HG03103 (cell line): ENCODE data around the gene RCAN3.
"Not testable (repeated sequence)": the region's sequence is repeated elsewhere in the genome, so short reads cannot be mapped to it uniquely, and the experiment has no call there.

ENCODE experiments used
- ATAC-seq: cut with Tn5 transposase; IDR thresholded peaks from one replicate; pipeline ENCODE4 v1.9.1; 2021; ENCODE audit warnings: low read depth; ENCODE audit not compliant: unreplicated experiment

RCAN3 gene

DNA sequence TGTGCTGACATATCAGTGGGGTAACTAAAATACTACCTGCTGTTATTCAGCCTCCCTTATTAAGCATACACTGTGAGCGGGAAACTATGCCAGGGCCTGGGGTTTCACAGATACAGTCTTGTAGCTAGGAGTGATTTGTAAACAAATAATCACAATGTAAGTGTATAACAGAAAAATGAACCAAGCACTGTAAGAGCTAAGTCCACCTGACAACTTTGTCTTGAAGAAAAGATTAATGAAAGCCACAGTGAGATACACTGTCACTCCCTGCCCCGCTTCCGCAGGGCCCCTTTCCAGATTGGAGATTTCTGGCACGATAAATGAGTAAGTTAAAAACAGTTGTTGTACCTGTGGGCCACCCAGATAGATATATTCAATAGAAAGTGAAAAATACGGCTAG, 4.8 kb downstream of the RCAN3 start:
- ATAC-seq, result no peak

DNA sequence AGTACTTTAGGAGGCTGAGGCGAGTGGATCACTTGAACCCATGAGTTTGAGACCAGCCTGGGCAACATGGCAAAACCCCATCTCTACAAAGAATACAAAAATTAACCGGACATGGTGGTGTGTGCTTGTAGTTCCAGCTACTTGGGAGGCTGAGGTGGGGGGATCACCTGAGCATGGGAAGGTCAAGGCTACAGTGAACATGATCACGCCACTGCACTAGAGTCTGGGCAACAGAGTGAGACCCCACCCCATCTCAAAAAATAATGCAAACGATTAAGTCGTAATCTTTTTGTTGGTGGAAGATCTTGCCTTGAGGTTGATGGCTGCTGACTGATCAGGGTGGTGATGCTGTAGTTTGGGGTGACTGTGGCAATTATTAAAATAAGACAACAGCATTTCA, 6.3 kb downstream of the RCAN3 start:
- ATAC-seq, result no peak

DNA sequence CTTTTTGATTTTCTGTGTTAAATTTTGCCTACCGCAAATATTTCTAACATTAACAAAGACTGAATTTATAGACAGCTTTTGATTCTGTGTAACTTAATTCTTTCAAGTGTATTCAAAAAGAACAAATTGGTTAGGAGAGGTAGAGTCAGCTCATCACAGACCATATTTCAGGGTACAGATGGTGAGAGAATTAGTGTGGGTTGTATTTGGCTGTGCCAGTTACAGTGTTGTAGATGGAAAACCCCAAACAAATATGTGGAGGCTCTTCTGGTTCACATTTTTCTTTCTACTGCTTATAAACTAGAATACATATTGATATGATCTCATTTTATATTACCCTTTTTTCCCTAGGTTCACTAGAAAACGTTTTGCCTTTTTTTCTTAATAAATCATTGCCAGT, 11.1 kb downstream of the RCAN3 start:
- no peak for ATAC-seq

GRCh38 chr1:24514946-24515345, 12.3 kb downstream of the RCAN3 start:
- ATAC-seq, result no peak

DNA sequence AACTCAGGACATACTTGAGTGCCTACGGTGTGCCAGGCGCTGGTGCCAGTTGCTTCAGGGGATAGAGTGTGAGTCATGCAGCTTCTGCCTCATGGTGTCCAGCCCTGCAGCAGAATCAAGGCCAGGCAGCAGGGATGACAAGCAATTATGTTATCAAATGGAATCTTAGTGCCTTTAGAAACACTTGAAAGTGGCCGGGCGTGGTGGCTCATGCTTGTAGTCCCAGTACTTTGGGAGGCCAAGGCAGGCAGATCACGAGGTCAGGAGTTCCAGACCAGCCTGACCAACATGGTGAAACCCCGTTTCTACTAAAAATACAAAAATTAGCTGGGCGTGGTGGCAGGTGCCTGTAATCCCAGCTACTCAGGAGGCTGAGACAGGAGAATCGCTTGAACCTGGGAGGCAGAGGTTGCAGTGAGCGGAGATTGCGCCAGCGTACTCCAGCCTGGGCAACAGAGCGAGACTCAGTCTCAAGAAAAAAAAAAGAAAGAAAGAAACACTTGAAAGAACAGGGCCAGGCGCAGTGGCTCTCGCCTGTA, 13.1 kb downstream of the RCAN3 start:
- not testable (repeated sequence) for ATAC-seq

- no peak for ATAC-seq
These were observed 13.9 kb downstream of the RCAN3 start for GRCh38 chr1:24516506-24516905.

GRCh38 chr1:24517898-24518297, 15.3 kb downstream of the RCAN3 start:
- ATAC-seq, result no peak

DNA sequence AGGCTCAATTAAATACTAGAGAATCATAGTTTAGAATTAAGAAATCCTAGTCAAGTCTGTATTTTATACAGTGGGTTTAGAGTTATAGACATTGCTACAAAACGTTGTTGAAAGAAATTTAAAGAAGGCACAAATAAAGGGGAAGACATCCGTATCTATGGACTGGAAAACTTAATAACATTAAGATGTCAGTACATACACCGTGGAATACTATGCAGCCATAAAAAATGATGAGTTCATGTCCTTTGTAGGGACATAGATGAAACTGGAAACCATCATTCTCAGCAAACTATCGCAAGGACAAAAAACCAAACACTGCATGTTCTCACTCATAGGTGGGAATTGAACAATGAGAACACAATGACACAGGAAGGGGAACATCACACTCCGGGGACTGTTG, 17.6 kb downstream of the RCAN3 start:
- not testable (repeated sequence) for ATAC-seq

GRCh38 chr1:24525606-24526005, 23.0 kb downstream of the RCAN3 start:
- no peak for ATAC-seq

- ATAC-seq, result no peak
These were observed 23.4 kb downstream of the RCAN3 start for GRCh38 chr1:24526045-24526444.

DNA sequence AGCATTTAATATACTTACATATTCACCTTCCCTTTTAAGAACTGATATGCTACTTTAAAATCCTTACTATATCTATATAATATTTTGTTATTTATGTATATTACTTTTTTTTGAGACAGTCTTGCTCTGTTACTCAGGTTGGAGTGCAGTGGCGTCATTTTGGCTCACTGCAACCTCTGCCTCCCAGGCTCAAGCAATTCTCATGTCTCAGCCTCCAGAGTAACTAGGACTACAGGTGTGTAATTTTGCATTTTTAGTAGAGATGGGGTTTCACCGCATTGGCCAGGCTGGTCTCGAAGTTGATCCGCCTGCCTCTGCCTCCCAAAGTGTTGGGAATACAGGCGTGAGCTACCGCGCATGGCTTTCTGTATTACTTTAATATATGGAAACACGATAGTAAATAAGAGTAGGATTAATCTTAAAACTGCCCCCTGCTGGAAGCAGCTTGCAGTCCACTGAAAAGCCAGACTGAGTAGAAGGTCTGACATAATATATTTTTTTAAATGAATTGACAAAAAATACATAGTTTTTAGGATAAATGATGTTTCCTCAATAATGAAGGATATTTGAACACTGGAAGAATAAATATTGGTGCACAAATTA, 24.4 kb downstream of the RCAN3 start:
- ATAC-seq, result no peak

- ATAC-seq, result no peak
These were observed 26.1 kb downstream of the RCAN3 start for GRCh38 chr1:24528744-24529143.

GRCh38 chr1:24529292-24529691, 26.7 kb downstream of the RCAN3 start:
- not testable (repeated sequence) for ATAC-seq

GRCh38 chr1:24535021-24535424, 32.4 kb downstream of the RCAN3 start:
- no peak for ATAC-seq

DNA sequence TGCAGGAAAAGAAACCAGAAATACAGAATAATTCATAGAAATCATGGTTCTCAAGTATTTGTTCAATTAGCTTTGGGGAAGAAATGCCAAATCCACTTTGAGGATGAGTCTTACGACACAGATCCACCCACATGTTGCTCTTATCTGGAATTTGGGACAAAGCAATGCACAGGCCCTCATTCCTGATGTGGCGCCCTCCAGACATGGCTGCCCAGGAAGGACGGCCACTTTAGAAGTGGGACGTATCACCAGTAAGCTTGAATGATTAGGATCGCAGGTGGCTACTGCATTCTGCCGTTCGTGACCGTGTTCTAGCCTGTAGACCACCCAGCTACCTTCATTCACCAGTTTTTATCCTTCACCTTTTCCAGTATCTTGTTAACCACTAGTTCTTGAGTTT, 33.1 kb downstream of the RCAN3 start:
- ATAC-seq, result no peak

DNA sequence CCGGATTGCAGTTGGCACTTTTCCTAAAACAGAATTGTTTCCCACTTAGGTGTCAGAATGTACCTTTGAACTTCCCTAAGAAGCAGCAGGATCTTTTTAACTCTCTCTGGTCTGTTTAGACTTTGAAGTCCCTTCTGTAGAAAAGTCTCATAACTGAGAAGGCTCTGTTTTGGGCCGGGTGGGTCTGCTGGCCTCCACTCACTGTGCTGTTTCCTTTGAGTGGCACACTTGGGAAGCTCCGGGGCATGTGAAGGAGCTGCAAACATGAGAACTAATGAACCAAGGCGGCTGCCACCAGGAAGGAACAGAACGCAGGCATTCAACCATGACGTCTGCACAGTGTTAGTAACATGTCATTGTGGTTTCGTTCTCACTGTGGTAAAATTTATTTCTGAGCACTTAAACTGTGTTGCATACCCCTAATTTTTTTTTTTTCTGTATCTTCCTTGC, 33.8 kb downstream of the RCAN3 start:
- ATAC-seq, result no peak

- no peak for ATAC-seq
These were observed 37.6 kb downstream of the RCAN3 start for GRCh38 chr1:24540051-24540905.

GRCh38 chr1:24540906-24541710, 38.5 kb downstream of the RCAN3 start:
- ATAC-seq, result no peak

- ATAC-seq, result no peak
These were observed 39.2 kb downstream of the RCAN3 start for GRCh38 chr1:24541711-24542346.

DNA sequence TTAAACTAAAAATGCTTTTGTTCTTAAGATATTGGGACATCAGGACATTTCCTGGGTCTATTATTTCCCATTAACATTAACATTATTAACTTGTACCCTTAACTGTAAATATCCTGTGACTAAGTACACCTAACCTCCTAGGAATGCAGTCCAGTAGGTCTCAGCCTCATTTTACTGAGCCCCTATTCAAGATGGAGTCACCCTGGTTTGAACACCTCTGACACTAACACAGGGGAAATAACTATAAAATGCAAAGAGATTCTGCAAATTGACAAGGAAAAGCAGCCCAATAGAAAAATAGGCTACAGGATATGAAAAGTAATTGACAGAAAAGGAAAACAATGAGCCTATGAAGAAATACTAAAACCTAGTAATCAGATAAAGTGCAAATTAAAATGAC, 41.6 kb downstream of the RCAN3 start:
- no peak for ATAC-seq

DNA sequence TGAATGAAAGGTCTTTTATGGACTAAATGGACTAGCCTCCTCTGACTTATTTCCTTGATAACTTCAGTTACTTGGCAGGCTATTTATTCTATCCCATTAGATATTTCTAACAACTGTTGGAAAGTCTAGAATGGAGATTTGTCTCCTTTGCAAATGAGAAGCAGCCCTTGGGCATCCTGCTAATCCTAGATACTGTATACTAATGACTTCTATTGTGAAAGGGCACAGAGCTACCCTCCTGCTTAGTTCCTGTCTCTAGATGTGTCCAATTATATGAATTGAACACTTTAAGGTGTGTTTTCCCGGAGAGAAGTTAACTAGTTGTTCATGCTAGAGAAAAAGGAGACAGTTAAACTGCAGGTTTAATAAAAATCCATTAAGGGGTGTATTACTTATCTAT, 43.0 kb downstream of the RCAN3 start:
- no peak for ATAC-seq
